ENCODE measurements around the gene UPK1A. TPM values are rescaled to one million over a fixed set of nuclear protein-coding genes. Genes with fewer than 3 reads are reported as not detected.
A peak's percentile ranks its signal among the peaks of the same experiment; 100 is the strongest.

Gene UPK1A
- total and polyA plus RNA-seq, 2 of the 8 experiments (the other 6 are each of a cell fraction or from before 2014, with no cell fraction given), result 0.56 to 9.9 TPM

DNA sequence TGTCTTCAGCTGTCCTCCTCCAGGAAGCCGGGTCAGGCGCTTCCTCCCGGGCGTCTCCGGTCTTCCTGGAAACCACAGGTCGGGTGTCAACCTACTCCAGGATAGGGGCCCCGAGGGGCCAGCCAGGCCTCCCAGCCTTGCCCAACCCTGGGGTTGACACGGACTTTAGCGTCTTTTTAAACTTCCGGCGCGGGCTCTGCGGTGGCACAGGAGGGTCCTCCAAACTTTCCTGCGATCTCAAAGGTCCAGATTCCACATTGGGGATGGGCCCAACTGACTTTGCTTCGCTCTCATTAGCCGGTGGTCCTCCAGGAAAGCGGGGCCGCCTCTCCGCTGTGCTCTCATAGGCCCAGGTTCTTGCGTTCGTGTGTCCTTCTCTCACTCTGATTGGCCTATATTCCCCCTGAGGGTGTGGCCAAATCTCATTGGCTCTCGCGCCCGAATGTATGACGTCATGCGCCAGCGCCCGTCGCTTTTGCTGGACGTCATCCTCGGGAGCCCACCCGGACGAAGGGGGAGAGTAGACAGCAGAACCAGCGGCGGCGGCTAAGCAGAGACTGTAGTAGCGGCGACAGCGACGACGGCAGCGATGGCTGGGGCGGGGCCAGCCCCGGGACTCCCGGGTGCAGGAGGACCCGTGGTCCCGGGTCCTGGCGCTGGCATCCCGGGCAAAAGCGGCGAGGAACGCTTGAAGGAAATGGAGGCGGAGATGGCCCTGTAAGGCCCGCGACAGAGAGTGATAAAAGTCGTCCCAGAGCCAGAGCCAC lies 37.6 kb upstream of the UPK1A start, which contains the start of gene RBM42 (continued):
- no peak for TF ChIP-seq BACH1 (IDR thresholded peaks at IDR 0.05; ENCODE audit: low read length)
- peak in 1 of 2 experiments; percentile 64; a peak in 2 of 4 replicates for TF ChIP-seq HDAC2 (IDR thresholded peaks at IDR 0.05; ENCODE audit: borderline replicate concordance in 1 of 2, low read depth in 2 of 2, low read length in 2 of 2)
- TF ChIP-seq MAFK (IDR thresholded peaks at IDR 0.05; ENCODE audit: low read depth, low read length), result no peak; the same call in 1 of the 2 replicates
- no peak for TF ChIP-seq CTCF (IDR thresholded peaks at IDR 0.05; ENCODE audit: control extremely low read depth in 1 of 3, insufficient read depth in 1 of 3, low read depth in 1 of 3, low read length in 3 of 3)
- TF ChIP-seq RAD21 (IDR thresholded peaks at IDR 0.05 in 1 of 2, conservative IDR thresholded peaks at IDR 0.05 in 1 of 2; ENCODE audit: low read depth in 2 of 2, low read length in 2 of 2), result 0 out of 4 replicates have a peak, but pooled peaks of 1 of the 2 experiments have one; percentile 1
- peak; percentile 80; the same call in 1 of the 2 replicates for TF ChIP-seq TAF1 (IDR thresholded peaks at IDR 0.05; ENCODE audit: low read depth, low read length)

Data from H1 (cell line).